NB4 (cell line): Measurements from ENCODE around the gene STARD10.

Experiments used
- MYC ChIP-seq: IDR thresholded peaks from 2 replicates; pipeline ENCODE4 v1.6.1; 2011; ENCODE audit warnings: low read depth, low read length
- POLR2A ChIP-seq: IDR thresholded peaks from 2 replicates; pipeline ENCODE4 v1.6.1; 2011; ENCODE audit warnings: mild to moderate bottlenecking; ENCODE audit not compliant: insufficient read length; ENCODE audit errors: extremely low read depth
- TF ChIP-seq, protein P1 (sequence below): IDR thresholded peaks from one replicate; pipeline ENCODE4 v1.5.1; 2012; ENCODE audit warnings: low read depth, low read length
- TF ChIP-seq, protein P2 (sequence below): IDR thresholded peaks from 2 replicates; pipeline ENCODE4 v1.6.1; 2011; ENCODE audit warnings: low read depth, low read length

DNA sequence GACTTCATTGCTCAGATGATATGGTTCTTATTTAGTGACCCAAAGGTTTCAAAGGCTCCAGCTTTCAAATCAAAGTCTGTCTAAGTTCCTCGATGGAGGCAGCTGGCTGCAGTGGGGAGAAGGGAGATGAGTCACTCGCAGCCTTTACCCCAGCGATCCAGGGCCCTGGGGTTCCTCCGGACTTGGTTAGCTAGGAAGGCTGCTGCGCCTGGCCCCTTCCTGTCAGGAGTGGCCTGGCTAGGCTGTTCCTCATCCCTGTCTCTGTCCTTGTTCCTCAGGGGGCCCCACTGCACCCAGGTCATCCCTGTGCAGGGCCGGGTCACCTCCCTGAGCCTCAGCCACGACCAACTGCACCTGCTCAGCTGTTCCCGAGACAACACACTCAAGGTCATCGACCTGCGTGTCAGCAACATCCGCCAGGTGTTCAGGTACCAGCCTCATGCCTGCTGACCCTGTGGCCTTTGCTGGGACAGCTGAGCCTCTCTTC is 34.3 kb upstream of the STARD10 start:
- TF ChIP-seq, protein P1, sequence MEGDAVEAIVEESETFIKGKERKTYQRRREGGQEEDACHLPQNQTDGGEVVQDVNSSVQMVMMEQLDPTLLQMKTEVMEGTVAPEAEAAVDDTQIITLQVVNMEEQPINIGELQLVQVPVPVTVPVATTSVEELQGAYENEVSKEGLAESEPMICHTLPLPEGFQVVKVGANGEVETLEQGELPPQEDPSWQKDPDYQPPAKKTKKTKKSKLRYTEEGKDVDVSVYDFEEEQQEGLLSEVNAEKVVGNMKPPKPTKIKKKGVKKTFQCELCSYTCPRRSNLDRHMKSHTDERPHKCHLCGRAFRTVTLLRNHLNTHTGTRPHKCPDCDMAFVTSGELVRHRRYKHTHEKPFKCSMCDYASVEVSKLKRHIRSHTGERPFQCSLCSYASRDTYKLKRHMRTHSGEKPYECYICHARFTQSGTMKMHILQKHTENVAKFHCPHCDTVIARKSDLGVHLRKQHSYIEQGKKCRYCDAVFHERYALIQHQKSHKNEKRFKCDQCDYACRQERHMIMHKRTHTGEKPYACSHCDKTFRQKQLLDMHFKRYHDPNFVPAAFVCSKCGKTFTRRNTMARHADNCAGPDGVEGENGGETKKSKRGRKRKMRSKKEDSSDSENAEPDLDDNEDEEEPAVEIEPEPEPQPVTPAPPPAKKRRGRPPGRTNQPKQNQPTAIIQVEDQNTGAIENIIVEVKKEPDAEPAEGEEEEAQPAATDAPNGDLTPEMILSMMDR = no peak
- no peak for TF ChIP-seq MYC
- no peak for TF ChIP-seq POLR2A
- TF ChIP-seq, protein P2, sequence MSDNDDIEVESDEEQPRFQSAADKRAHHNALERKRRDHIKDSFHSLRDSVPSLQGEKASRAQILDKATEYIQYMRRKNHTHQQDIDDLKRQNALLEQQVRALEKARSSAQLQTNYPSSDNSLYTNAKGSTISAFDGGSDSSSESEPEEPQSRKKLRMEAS = no peak
